HG03060 (cell line): Measurements from ENCODE around the gene ZNF581.

Experiments
- ATAC-seq: cut with Tn5 transposase; IDR thresholded peaks from one replicate; pipeline ENCODE4 v1.9.1; 2021; ENCODE audit warnings: low read depth, moderate number of reproducible peaks; ENCODE audit not compliant: unreplicated experiment

The ZNF581 gene, protein sequence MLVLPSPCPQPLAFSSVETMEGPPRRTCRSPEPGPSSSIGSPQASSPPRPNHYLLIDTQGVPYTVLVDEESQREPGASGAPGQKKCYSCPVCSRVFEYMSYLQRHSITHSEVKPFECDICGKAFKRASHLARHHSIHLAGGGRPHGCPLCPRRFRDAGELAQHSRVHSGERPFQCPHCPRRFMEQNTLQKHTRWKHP

DNA sequence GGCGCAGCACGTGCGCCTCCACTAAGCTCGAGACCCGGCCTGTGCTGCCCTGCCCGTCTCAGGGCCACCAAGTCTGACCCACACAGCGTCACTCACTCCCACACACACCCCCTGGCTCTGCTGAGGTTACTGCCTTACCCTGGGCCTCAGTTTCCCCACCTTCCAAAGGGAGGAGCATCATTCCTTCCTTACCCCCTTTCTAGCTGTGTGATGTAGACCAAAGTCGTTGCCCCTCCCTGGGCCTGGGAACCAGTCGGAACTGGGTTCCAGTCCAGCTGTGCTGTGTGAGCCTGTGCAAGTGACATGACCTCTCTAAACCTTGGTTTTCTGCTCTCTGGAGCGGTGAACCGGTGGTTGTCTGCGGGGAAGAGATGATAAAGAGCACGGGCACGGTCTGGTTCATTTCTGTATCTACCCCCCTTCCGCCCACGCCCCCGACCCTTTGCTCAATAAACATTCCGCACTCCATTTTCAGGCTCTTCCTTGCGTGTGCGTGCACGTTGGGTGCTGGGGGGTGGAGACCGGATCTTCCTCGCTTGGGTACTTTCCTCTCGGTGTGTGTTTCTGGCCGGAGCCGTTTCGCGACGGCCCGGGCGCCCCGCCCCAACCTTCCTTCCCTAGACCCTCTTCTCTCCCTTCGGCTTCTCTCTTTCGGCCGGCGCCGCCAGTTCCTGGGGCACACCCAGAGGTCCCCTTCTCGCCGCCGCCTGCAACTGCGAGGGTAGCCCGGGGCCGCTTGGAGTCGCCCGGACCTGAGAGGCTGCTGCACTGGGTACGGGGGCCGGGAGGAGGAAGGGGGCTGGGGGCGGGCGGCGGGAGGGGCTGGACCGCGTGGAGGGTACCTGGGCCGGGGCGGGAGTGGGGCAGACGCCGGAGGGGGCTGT is at the start of gene ZNF581:
Gene ZNF581 (plus strand): TSS at position 647 of the 884 bp plus-strand sequence. CDS start 923 bp downstream, outside the sequence.
- no peak for ATAC-seq

- no peak for ATAC-seq
Observed at GRCh38 chr19:55594996-55595545, 48.4 kb upstream of the ZNF581 start.

DNA sequence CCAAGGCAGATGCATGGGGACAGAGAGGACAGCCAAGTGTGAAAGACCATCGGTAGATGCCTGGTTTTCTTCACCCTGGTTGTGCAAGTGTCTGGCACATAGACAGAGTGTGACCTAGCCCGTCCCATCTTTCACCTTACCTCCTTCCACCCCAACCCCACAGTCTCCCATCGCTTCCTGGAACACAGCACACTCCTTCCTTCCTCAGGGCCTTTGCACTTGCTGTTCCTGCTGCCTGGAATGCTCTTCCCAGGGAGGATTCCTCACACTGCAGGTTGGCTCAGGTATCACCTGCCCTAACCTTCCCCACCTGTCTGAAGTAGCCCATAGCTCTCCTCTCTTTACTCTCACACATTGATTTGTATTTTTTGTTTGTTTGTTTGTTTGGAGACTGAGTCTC is 47.1 kb upstream of the ZNF581 start:
- no peak for ATAC-seq

DNA sequence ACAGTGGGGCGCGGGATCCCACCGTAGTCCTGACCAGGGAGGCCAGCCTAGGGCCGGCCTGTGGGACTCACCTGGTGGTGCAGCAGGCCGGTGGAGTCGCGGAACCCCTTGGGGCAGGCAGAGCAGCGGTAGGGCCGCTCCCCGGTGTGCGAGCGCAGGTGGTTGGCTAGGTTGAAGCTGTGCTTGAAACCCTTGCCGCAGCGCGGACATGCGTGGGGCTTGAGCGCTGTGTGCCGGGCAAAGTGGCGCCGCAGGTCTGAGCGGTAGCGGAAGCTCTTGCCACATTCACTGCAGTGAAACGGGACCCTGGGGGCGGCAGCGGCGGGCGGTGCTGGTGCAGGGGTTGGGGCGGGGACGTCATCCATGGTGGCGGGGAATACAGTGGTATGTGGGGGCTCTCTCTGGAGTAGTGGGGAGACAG is 45.9 kb upstream of the ZNF581 start:
- ATAC-seq, result no peak

GRCh38 chr19:55598034-55598433 is 45.4 kb upstream of the ZNF581 start:
- ATAC-seq, result no peak

- peak; percentile 62 for ATAC-seq
Observed at GRCh38 chr19:55598719-55599467, 44.6 kb upstream of the ZNF581 start.

- ATAC-seq, result peak; percentile 24
Observed at GRCh38 chr19:55599468-55599841, 44.0 kb upstream of the ZNF581 start, which contains the start of gene FIZ1. Gene FIZ1, minus strand, starts transcription at chr19:55599517. Its CDS starts 1,652 bp downstream, at chr19:55597865.

DNA sequence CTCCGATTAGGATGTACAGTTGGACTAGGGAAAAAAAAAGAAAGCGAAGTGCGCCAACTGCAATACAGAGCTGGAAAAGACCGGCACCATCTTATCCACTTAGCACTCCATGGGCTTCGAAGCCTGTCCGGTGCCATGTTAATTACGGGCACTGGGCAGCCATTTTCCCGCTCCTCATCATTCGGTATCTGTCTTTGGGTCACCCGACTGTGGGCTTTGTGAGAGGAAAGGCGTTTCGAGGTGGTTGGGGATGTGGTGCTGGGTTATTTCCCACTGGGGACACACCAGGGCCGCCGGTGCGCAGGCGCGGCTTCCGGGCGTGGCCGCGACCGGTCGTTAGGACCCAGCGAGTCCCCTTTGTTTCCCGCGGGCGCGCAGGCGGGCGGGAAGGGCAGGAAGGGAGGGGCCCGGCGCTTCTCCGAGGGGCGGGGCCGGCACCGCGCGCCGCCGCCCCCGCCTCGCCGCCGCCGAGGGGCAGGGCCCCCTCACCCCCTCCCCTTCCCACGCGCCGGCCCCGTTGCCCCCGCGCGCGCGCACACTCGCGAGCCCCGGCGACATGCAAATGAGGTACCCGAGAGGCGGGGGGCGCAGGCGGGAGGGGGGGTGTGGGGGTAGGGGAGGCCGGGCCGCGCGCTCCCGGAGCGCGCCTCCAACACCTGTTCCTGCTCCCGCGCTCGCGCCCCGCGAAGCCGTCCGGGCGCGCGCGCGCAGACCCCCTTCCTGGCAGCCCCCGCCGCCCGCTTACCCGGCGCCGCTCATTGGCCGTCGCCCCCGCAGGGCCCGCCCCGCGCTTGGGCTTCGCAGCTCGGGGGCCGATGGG is 43.4 kb upstream of the ZNF581 start, which contains the start of gene ZNF524:
Gene ZNF524 (plus strand): TSS at position 447 of the 820 bp plus-strand sequence. CDS start 1,825 bp downstream, outside the sequence.
- ATAC-seq, result peak; percentile 30

GRCh38 chr19:55600662-55601028 is 42.8 kb upstream of the ZNF581 start:
- ATAC-seq, result no peak

DNA sequence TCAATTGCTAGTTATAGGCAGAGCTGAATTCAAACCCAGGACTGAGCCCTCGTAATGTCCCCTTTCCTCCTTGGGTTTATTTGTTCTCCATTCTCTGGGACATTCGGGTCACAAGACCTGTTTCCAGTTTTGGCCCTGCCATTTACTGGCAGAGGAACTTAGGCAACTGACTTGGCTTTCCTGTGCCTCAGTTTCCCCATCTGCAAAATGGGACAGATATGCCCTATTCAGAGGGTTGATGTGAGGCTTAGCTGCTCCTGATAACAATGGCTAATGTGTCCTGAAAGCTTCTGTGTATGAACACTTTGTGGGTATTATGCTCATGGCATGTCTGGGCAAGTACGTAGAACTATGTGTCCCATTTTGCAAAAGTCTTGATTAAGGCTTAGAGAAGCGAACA is 42.4 kb upstream of the ZNF581 start:
- no peak for ATAC-seq

DNA sequence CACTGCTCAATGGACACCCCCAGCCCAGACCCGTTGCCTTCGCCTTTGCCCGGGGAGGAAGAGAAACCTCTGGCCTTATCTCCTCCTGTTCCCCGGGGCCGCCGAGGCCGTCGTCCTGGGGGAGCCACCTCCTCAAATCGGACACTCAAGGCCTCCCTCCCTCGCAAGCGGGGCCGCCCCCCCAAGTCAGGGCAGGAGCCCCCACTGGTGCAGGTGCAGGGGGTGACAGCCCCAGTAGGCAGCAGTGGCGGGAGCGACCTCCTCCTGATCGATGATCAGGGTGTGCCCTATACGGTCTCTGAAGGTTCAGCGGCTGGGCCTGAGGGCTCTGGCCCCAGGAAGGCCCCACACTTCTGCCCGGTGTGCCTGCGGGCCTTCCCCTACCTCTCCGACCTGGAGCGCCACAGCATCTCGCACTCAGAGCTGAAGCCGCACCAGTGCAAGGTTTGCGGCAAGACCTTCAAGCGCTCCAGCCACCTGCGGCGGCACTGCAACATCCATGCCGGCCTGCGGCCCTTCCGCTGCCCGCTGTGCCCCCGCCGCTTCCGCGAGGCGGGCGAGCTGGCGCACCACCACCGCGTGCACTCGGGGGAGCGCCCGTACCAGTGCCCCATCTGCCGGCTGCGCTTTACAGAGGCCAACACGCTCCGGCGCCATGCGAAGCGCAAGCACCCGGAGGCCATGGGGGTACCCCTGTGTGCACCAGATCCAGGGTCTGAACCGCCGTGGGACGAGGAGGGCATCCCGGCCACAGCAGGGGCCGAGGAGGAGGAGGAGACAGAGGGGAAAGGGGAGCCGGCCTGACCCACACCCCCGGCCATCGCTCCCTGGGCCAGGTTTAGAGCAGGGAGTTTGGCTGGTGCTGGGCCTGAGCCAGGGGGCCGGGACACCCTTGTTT is 41.1 kb upstream of the ZNF581 start:
- ATAC-seq, result no peak

- ATAC-seq, result no peak
Observed at GRCh38 chr19:55603115-55603514, 40.3 kb upstream of the ZNF581 start.

DNA sequence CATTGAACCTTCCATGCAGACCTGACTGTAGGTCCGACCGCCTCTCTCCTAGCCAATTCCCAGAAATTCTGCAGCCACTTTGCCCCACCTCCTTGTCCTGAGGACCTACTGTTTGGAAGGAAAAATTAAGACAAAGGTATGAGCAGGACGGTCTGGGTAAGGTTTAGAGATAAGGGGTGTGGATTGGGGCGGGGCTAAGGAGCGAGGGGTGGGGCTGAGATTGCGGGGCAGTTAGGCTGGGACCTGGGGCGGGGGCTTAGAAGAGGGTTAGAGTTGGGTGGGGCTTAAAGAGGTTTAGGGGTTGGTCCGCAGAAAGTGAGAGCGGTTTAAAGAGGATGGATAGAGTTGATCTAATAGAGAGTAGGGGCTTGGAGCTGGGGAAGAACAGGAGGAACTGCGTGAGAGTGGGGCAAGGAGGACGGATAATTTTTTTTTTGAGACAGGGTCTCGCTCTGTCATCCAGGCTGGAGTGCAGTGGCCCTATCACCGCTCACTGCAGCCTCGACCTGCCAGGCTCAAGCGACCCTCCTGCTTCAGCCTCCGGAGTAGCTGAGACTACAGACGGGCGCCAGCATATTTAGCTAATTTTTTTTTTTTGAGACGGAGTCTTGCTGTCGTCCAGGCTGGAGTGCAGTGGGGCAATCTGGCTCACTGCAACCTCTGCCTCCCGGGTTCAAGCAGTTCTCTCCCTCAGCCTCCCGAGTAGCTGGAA is 39.7 kb upstream of the ZNF581 start:
- ATAC-seq, result no peak

DNA sequence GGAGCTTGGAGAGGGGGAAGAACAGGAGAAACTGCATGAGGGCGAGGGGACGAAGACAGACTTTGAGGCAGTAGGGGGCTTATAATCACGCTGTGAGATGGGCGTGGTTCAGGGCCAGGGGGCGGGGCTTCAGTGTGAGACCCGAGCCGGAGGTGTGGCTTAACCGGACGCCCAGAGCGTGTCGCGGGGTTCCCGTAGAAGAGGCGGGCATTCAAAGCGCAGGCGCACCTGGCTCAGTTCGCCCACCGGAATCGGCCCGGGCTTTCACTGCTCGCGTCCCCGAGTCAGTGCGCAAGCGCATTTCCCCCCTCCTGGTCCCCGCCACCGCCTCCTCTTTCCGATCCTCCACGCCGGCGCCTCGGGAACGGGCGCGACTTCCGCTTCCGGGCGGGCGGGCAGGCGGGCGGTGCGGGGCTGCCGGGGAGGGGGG is 38.2 kb upstream of the ZNF581 start:
- ATAC-seq, result peak; percentile 42

DNA sequence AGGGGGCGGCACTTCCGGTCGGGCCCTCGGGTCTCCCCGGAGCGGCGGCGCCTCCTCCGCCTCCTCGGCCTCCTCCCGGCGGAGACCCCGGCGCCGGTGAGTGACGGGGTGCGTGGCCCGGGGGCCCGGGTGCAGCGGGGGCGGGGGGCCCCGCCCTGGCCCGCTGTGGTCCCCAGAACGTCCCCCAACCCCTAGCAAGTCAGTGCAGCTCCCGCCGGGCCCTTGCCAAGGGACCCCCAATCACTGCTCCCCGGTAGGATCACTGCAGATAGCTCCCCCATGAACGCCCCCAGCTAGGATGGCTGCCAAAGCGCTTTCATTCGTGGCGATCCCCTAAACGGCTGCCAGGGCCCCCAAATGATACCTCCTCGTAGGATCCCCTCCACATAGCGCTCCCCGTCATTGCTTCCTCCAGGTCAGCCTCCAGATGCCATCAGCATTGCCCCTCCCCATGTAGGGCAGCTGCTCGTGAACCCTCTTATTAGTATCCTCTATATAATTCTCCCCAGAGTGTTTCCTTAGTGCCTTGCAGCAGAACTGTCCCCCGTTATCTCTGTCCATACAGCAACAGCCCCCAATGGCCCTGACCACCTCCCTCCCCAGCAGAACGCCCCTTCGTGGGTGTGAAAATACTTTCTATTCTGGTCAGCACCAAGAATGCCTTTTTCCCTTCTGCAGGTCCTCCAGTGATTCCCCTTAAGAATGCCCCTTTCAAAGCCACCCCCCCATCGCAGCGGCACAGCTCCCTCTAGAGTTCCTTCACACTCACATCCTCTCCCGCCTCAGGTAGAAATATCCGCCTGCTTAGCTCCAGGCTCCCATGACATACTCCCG is 37.6 kb upstream of the ZNF581 start, which contains the start of gene ZNF865:
Gene ZNF865 (plus strand): TSS at position 11 of the 834 bp plus-strand sequence. CDS start 7,972 bp downstream, outside the sequence.
- ATAC-seq, result no peak

DNA sequence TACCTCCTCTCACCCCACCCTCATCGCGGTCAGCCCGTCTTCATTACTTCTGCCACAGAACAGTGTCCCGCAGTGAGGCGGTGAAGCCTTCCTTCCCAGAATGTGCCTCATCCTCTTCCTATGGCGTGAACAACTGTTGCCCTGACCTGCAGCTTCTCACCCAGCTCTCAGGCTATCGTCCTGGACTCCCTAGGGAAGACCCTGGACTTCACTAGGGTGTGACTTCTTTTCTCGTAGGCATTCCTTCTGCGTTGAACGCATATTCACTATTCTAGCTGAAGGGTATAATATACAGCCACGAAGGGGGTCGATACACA is 37.0 kb upstream of the ZNF581 start:
- no peak for ATAC-seq

DNA sequence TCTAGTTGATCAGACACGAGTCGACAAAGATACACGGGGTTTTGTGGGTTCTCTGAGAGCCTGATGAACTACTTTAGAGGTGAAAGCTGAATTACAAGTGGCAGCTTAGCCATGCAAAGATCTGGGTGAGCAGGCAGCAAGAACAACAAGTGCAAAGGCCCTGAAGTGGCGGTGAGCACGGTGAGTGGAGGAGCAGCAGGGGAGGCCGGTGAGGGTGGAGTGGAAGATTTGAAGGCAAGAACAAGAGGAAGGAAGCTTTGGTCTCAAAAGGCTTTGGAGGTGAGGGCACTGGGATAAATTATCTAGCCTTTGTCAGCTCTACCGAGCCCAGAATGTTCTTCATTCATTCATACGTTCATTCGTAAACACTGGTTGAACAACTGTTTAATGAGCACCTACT is 36.6 kb upstream of the ZNF581 start:
- no peak for ATAC-seq
